PC-3 (cell line): ENCODE results near the gene METAP1. TPM values are rescaled to one million over a fixed set of nuclear protein-coding genes. Genes with fewer than 3 reads are reported as not detected.

Experiments used
- ATAC-seq: fragments of 200-7000 bp; cut with Tn5 transposase; 2 replicates; pipeline ENCODE4 v1.9.1; 2020; ENCODE audit warnings: mild to moderate bottlenecking, moderate library complexity
- BruUV-seq: library from RNA; stranded (reverse); fragments of 400-500 nt; replicated peaks from 2 replicates; lab custom pipeline; 2021; lab: Mats Ljungman, UMichigan
- CTCF ChIA-PET: fragments of 300-600 bp; sonication (Branson Sonifier 250); formaldehyde crosslinking; loops from one replicate; lab custom pipeline; 2022; ENCODE audit warnings: antibody characterized with exemption; lab: Charles Lee
- POLR2A ChIA-PET: fragments of 300-600 bp; sonication (Branson Sonifier 250); formaldehyde crosslinking; loops from one replicate; lab custom pipeline; 2022; ENCODE audit warnings: antibody characterized with exemption; ENCODE audit not compliant: unreplicated experiment; lab: Charles Lee
- DNase-seq: peaks from one replicate; pipeline ENCODE4 v3.0.0-alpha.2; 2015
- H2AFZ ChIP-seq: fragments of 300-600 bp; sonication (generic); 2 replicates; pipeline ENCODE4 v1.6.0; 2016; ENCODE audit warnings: antibody characterized with exemption, low read length
- H3F3A ChIP-seq: fragments of 300-600 bp; sonication (generic); one replicate; pipeline ENCODE4 v1.6.0; 2017; ENCODE audit warnings: antibody characterized with exemption, low read length, control low read depth, mild to moderate bottlenecking; ENCODE audit not compliant: unreplicated experiment
- H3K27ac ChIP-seq: fragments of 300-600 bp; sonication (generic); 2 replicates; pipeline ENCODE4 v1.5.1; 2016; ENCODE audit warnings: mild to moderate bottlenecking, low read length
- H3K27me3 ChIP-seq: fragments of 300-600 bp; sonication (generic); 2 replicates; pipeline ENCODE4 v1.6.1; 2016; ENCODE audit warnings: low read length, mixed read lengths
- H3K36me3 ChIP-seq: fragments of 300-600 bp; sonication (generic); 2 replicates; pipeline ENCODE4 v1.6.1; 2016; ENCODE audit warnings: low read depth, mixed run types, low read length, mixed read lengths
- H3K4me1 ChIP-seq: fragments of 300-600 bp; sonication (generic); 2 replicates; pipeline ENCODE4 v1.5.1; 2016; ENCODE audit warnings: low read length; ENCODE audit not compliant: insufficient read depth
- H3K4me2 ChIP-seq: fragments of 300-600 bp; sonication (generic); 2 replicates; pipeline ENCODE4 v1.6.0; 2016; ENCODE audit warnings: low read length
- H3K4me3 ChIP-seq: fragments of 300-600 bp; sonication (generic); 2 replicates; pipeline ENCODE4 v1.5.1; 2016; ENCODE audit warnings: mild to moderate bottlenecking, low read length, mixed read lengths
- H3K79me2 ChIP-seq: fragments of 300-600 bp; sonication (generic); 2 replicates; pipeline ENCODE4 v1.6.1; 2017; ENCODE audit warnings: low read length, mixed read lengths
- H3K9ac ChIP-seq: fragments of 300-600 bp; sonication (generic); 2 replicates; pipeline ENCODE4 v1.6.0; 2016; ENCODE audit warnings: mild to moderate bottlenecking, low read length
- H3K9me2 ChIP-seq: fragments of 300-600 bp; sonication (generic); replicated peaks from 2 replicates; pipeline ENCODE4 v1.6.1; 2016; ENCODE audit warnings: mixed run types, low read length, mixed read lengths
- H3K9me3 ChIP-seq: fragments of 300-600 bp; sonication (generic); 2 replicates; pipeline ENCODE4 v1.6.1; 2016; ENCODE audit warnings: low read length, mixed read lengths
- H4K20me1 ChIP-seq: fragments of 300-600 bp; sonication (generic); 2 replicates; pipeline ENCODE4 v1.6.1; 2016; ENCODE audit warnings: low read length, mixed read lengths
- EZH2 ChIP-seq: fragments of 300-600 bp; sonication (generic); IDR thresholded peaks from one replicate; pipeline ENCODE4 v1.6.1; 2017; ENCODE audit warnings: antibody characterized with exemption, mild to moderate bottlenecking, low read length; ENCODE audit not compliant: unreplicated experiment
- EZH2phosphoT487 ChIP-seq: fragments of 300-600 bp; sonication (generic); IDR thresholded peaks from 2 replicates; pipeline ENCODE4 v1.6.1; 2018; ENCODE audit warnings: mild to moderate bottlenecking, antibody characterized with exemption, low read length, borderline replicate concordance
- intact Hi-C: fragments of 100-400 bp; cut with micrococcal nuclease; formaldehyde crosslinking; loops from 2 replicates; pipeline ENCODE4 v1.9.0; 2023
- total RNA-seq: library from RNA; depleted of rRNA; stranded (reverse); fragments of >200 nt; gene quantifications from 2 replicates; pipeline ENCODE4 v1.2.3, GENCODE V29; 2014
- TF ChIP-seq, protein P1 (sequence below): fragments of 300-600 bp; sonication (generic); conservative IDR thresholded peaks from 2 replicates; pipeline ENCODE4 v1.5.1; 2017; ENCODE audit warnings: antibody characterized with exemption, low read depth, mild to moderate bottlenecking, low read length

The METAP1 gene
- total RNA-seq, 1 experiment from 2014 or later = 53.9 TPM

DNA sequence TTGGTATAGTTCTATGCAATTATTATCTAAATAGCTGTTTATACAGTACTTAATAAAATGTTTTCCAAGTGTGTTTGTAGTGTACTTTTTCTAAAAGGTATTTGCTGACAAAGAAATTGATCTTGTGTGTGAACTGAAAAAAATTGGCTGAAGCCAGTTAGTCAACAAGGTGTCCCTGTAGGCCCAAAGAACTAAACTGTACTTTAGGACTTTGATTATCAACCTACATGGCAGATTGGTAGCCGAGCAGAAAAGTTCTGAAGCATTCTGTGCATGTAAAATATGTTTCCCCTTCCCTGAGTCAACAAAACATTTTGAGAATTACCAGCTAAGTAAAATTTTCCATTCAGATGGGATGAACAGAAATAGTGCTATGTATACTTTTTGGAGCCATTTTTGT is 72.1 kb downstream of the METAP1 start:
- H3K4me1 ChIP-seq = no peaks in the 10 kb centered on the region
- H3K79me2 ChIP-seq = no peaks in the 10 kb centered on the region
- no peaks in the 10 kb centered on the region for H4K20me1 ChIP-seq
- no peaks in the 10 kb centered on the region for H3K9me3 ChIP-seq
- no peak overlapping the region for H3K4me3 ChIP-seq
- intact Hi-C loops = no loop called here
- H3K27me3 ChIP-seq = no peaks in the 10 kb centered on the region
- POLR2A ChIA-PET = interaction anchor here (0.6 kb wide), 1 partner anchor 74 kb away, joined by 5 read pairs; no protein-coding TSS in a partner anchor
- BruUV-seq = no TSS peak
- H2AFZ ChIP-seq = no peak overlapping the region
- TF ChIP-seq EZH2 (no peak), EZH2phosphoT487 (no peak)
- TF ChIP-seq, protein P1, sequence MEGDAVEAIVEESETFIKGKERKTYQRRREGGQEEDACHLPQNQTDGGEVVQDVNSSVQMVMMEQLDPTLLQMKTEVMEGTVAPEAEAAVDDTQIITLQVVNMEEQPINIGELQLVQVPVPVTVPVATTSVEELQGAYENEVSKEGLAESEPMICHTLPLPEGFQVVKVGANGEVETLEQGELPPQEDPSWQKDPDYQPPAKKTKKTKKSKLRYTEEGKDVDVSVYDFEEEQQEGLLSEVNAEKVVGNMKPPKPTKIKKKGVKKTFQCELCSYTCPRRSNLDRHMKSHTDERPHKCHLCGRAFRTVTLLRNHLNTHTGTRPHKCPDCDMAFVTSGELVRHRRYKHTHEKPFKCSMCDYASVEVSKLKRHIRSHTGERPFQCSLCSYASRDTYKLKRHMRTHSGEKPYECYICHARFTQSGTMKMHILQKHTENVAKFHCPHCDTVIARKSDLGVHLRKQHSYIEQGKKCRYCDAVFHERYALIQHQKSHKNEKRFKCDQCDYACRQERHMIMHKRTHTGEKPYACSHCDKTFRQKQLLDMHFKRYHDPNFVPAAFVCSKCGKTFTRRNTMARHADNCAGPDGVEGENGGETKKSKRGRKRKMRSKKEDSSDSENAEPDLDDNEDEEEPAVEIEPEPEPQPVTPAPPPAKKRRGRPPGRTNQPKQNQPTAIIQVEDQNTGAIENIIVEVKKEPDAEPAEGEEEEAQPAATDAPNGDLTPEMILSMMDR = no peak
- H3K36me3 ChIP-seq = no peaks in the 10 kb centered on the region
- H3K9me2 ChIP-seq = no peaks in the 10 kb centered on the region
- H3K27ac ChIP-seq = no peak overlapping the region
- H3K4me2 ChIP-seq = no peak overlapping the region
- DNase-seq (no peak), ATAC-seq (no peak)
- no peak overlapping the region for H3K9ac ChIP-seq
- no peaks in the 10 kb centered on the region for H3F3A ChIP-seq
- CTCF ChIA-PET = no interaction called here

DNA sequence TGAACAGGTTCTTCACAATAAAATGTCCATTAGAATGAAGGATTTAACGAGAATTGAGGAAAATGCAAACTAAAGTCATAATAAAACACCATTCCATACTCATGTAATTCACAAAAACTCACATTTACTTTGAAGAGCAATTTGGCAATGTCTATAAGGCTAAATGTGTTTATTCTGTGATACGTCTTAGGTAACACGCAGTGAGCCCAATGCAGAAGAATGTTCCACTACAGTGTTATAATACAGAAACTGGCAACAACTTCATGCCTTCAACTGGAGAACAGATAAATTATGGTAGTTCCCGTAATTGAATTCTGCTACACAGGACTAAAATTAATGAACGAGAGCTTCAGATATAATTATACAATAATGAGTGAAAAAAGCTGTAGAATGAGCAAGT is 75.6 kb downstream of the METAP1 start:
- no peak overlapping the region for H3K4me3 ChIP-seq
- BruUV-seq = no TSS peak
- H3K79me2 ChIP-seq = no peaks in the 10 kb centered on the region
- no peaks in the 10 kb centered on the region for H3K9me3 ChIP-seq
- no peak for DNase-seq
- H2AFZ ChIP-seq = no peak overlapping the region
- H3F3A ChIP-seq = no peaks in the 10 kb centered on the region
- peaks cover 11% of the 10 kb centered on the region; the same call in 1 of the 2 replicates for H3K36me3 ChIP-seq
- ChIA-PET POLR2A (no interaction called here), CTCF (no interaction called here)
- H3K4me1 ChIP-seq = no peaks in the 10 kb centered on the region
- ATAC-seq = no peak
- no peaks in the 10 kb centered on the region for H3K9me2 ChIP-seq
- intact Hi-C loops = no loop called here
- H3K4me2 ChIP-seq = no peak overlapping the region
- no peaks in the 10 kb centered on the region for H3K27me3 ChIP-seq
- no peak overlapping the region for H3K9ac ChIP-seq
- no peak for TF ChIP-seq EZH2phosphoT487
- TF ChIP-seq, protein P1 = no peak
- TF ChIP-seq EZH2 = no peak
- H4K20me1 ChIP-seq = no peaks in the 10 kb centered on the region
- no peak overlapping the region for H3K27ac ChIP-seq

DNA sequence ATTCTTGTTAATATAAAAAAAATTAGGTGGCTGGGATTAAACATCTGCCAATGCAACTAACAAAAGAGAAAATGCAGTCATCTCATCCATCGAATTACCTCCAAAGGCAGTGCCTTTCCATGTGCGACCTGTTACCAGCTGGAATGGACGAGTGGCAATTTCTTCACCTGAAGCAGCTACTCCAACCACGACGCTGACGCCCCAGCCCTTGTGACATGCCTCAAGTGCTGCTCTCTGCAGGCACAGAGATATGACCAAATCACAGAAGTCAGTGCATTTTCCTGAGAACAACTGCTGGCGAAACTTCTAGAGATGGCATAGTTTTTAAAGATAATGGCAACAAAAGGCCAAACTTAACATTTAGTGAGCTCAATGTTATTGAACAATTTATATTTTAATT is 79.3 kb downstream of the METAP1 start:
- ChIA-PET POLR2A (no interaction called here), CTCF (no interaction called here)
- Histone ChIP-seq H3K27ac (no peak overlapping the region), H3K9ac (no peak overlapping the region), H3K9me3 (no peaks in the 10 kb centered on the region), H3K9me2 (no peaks in the 10 kb centered on the region), H3F3A (no peaks in the 10 kb centered on the region), H3K79me2 (no peaks in the 10 kb centered on the region), H3K4me1 (no peaks in the 10 kb centered on the region), H3K36me3 (peaks cover 33% of the 10 kb centered on the region), H4K20me1 (no peaks in the 10 kb centered on the region), H2AFZ (no peak overlapping the region), H3K4me3 (no peak overlapping the region), H3K27me3 (no peaks in the 10 kb centered on the region), H3K4me2 (no peak overlapping the region)
- no TSS peak for BruUV-seq
- no peak for TF ChIP-seq EZH2
- TF ChIP-seq, protein P1 = no peak
- TF ChIP-seq EZH2phosphoT487 = no peak
- ATAC-seq (no peak), DNase-seq (no peak)
- intact Hi-C loops = no loop called here
